H1 (cell line): ENCODE data around the gene S100P. TPM values are rescaled to one million over a fixed set of nuclear protein-coding genes. Genes with fewer than 3 reads are reported as not detected.

Source experiments
- CTCF ChIA-PET: fragments of 300-600 bp; sonication (Branson Sonifier 250); formaldehyde crosslinking; loops from one replicate; lab custom pipeline; 2021; ENCODE audit not compliant: partially characterized antibody; lab: Charles Lee
- POLR2A ChIA-PET: fragments of 300-600 bp; sonication (Branson Sonifier 250); formaldehyde crosslinking; loops from one replicate; lab custom pipeline; 2021; ENCODE audit warnings: inconsistent platforms; ENCODE audit not compliant: partially characterized antibody; lab: Charles Lee
- DNase-seq, 2 experiments: peaks; one replicate each; pipeline versions ENCODE4 v3.0.0 to v3.0.0-alpha.2; 2010 to 2022; ENCODE audit warnings: low spot score in 2 of 2, low read depth in 1 of 2, mixed read lengths in 1 of 2
- FAIRE-seq: peaks from 2 replicates; lab custom pipeline; 2011; peaks lifted over from hg19 to GRCh38; lab: Jason Lieb, UNC
- H2AFZ ChIP-seq: 2 replicates; pipeline ENCODE4 v1.8.1; 2012; ENCODE audit warnings: low read length, inconsistent platforms
- H2AK5ac ChIP-seq: 2 replicates; pipeline ENCODE4 v1.6.1; 2013; ENCODE audit warnings: low read depth, low read length
- H2BK120ac ChIP-seq: replicated peaks from 2 replicates; pipeline ENCODE3; 2013; ENCODE audit warnings: low read depth, low read length, inconsistent platforms
- H2BK12ac ChIP-seq: 2 replicates; pipeline ENCODE4 v1.6.1; 2013; ENCODE audit warnings: low read depth, low read length
- H2BK15ac ChIP-seq: 2 replicates; pipeline ENCODE4 v1.6.1; 2013; ENCODE audit warnings: low read length
- H2BK20ac ChIP-seq: 2 replicates; pipeline ENCODE4 v1.6.1; 2013; ENCODE audit warnings: low read length
- H2BK5ac ChIP-seq: 2 replicates; pipeline ENCODE4 v1.6.1; 2013; ENCODE audit warnings: low read depth, low read length
- H3K14ac ChIP-seq: 2 replicates; pipeline ENCODE4 v1.6.1; 2013; ENCODE audit warnings: inconsistent platforms; ENCODE audit not compliant: insufficient read length
- H3K18ac ChIP-seq: 2 replicates; pipeline ENCODE4 v1.6.1; 2013; ENCODE audit warnings: low read length; ENCODE audit errors: extremely low read depth
- H3K23ac ChIP-seq: 2 replicates; pipeline ENCODE4 v1.6.1; 2013; ENCODE audit warnings: inconsistent platforms; ENCODE audit not compliant: insufficient read length
- H3K23me2 ChIP-seq: 2 replicates; pipeline ENCODE4 v1.6.1; 2013; ENCODE audit warnings: low read depth, low read length
- H3K27ac ChIP-seq: 2 replicates; pipeline ENCODE4 v1.6.1; 2011; ENCODE audit warnings: low read depth, low read length, inconsistent platforms
- H3K27me3 ChIP-seq, 4 experiments: replicated peaks in 1 of 4; 1 replicate in 1 of 4; 2 replicates in 3 of 4; pipeline versions ENCODE4 v1.6.1 to v1.8.1; 2011 to 2013; ENCODE audit warnings: low read length in 3 of 4, mild to moderate bottlenecking in 3 of 4, inconsistent platforms in 2 of 4, mixed read lengths in 2 of 4, moderate library complexity in 1 of 4; ENCODE audit not compliant: control insufficient read depth in 3 of 4, insufficient read depth in 3 of 4; ENCODE audit errors: extremely low read depth in 1 of 4
- H3K36me3 ChIP-seq, 4 experiments: 2 replicates each; pipeline versions ENCODE4 v1.6.1 to v1.8.1; 2011 to 2013; ENCODE audit warnings: mild to moderate bottlenecking in 4 of 4, low read length in 3 of 4, moderate library complexity in 2 of 4, control low read depth in 1 of 4, inconsistent platforms in 1 of 4; ENCODE audit not compliant: insufficient read depth in 4 of 4, control insufficient read depth in 2 of 4
- H3K4ac ChIP-seq: replicated peaks from 2 replicates; pipeline ENCODE3; 2013; ENCODE audit warnings: low read length, low read depth, mixed read lengths, inconsistent platforms; ENCODE audit not compliant: insufficient read length
- H3K4me1 ChIP-seq, 4 experiments: replicated peaks in 1 of 4; 1 replicate in 1 of 4; 2 replicates in 3 of 4; pipeline versions ENCODE4 v1.6.1 to v1.8.1; 2011 to 2013; ENCODE audit warnings: low read length in 3 of 4, inconsistent platforms in 2 of 4, mixed read lengths in 1 of 4; ENCODE audit not compliant: insufficient read depth in 4 of 4, control insufficient read depth in 3 of 4
- H3K4me2 ChIP-seq, 2 experiments: 2 replicates each; pipeline versions ENCODE4 v1.6.1 to v1.8.1; 2011 to 2013; ENCODE audit warnings: low read depth in 2 of 2, low read length in 2 of 2, control low read depth in 1 of 2, inconsistent platforms in 1 of 2, mild to moderate bottlenecking in 1 of 2; ENCODE audit not compliant: insufficient read depth in 1 of 2
- H3K4me3 ChIP-seq, 4 experiments: fragments of 200-600, 300-600 bp in 1 of 4; sonication (generic), shearing (Covaris generic), sonication (Bioruptor Twin) in 1 of 4; 2 replicates each; pipeline versions ENCODE4 v1.5.1 to v1.8.1; 2011 to 2016; ENCODE audit warnings: low read length in 4 of 4, low read depth in 3 of 4, control low read depth in 2 of 4, inconsistent platforms in 2 of 4, mild to moderate bottlenecking in 2 of 4, mixed read lengths in 1 of 4, moderate library complexity in 1 of 4; ENCODE audit not compliant: insufficient read depth in 2 of 4; ENCODE audit errors: extremely low read depth in 1 of 4
- H3K56ac ChIP-seq: replicated peaks from 2 replicates; pipeline ENCODE3; 2013; ENCODE audit warnings: low read depth, mild to moderate bottlenecking, mixed read lengths, low read length, inconsistent platforms; ENCODE audit not compliant: insufficient read length
- H3K79me1 ChIP-seq: 2 replicates; pipeline ENCODE4 v1.6.1; 2013; ENCODE audit warnings: low read depth, low read length, control low read depth
- H3K79me2 ChIP-seq, 2 experiments: 2 replicates each; pipeline versions ENCODE4 v1.6.1 to v1.8.1; 2012 to 2013; ENCODE audit warnings: low read length in 2 of 2, mild to moderate bottlenecking in 2 of 2, inconsistent platforms in 1 of 2; ENCODE audit not compliant: insufficient read depth in 2 of 2, control insufficient read depth in 1 of 2
- H3K9ac ChIP-seq, 4 experiments: replicated peaks in 1 of 4; 1 replicate in 1 of 4; 2 replicates in 3 of 4; pipeline versions ENCODE4 v1.6.1 to v1.8.1; 2011 to 2013; ENCODE audit warnings: low read depth in 3 of 4, low read length in 3 of 4, control low read depth in 2 of 4, mild to moderate bottlenecking in 2 of 4, moderate library complexity in 2 of 4, inconsistent platforms in 1 of 4; ENCODE audit errors: extremely low read depth in 1 of 4
- H3K9me3 ChIP-seq, 2 experiments: 2 replicates each; pipeline versions ENCODE4 v1.6.1 to v1.8.1; 2012 to 2013; ENCODE audit warnings: mild to moderate bottlenecking in 2 of 2, moderate library complexity in 2 of 2, control low read depth in 1 of 2, inconsistent platforms in 1 of 2, low read depth in 1 of 2, low read length in 1 of 2, mixed read lengths in 1 of 2; ENCODE audit not compliant: insufficient read depth in 2 of 2
- H4K20me1 ChIP-seq, 2 experiments: replicated peaks in 1 of 2; 2 replicates each; pipeline versions ENCODE3 to v1.8.1; 2011 to 2013; ENCODE audit warnings: inconsistent platforms in 2 of 2, low read length in 2 of 2, mild to moderate bottlenecking in 1 of 2; ENCODE audit not compliant: insufficient read depth in 2 of 2, control insufficient read depth in 1 of 2
- H4K5ac ChIP-seq: 2 replicates; pipeline ENCODE4 v1.6.1; 2013; ENCODE audit warnings: low read length, low read depth, mixed read lengths, inconsistent platforms; ENCODE audit not compliant: insufficient read length
- H4K8ac ChIP-seq: 2 replicates; pipeline ENCODE4 v1.8.0; 2013; ENCODE audit warnings: mild to moderate bottlenecking, moderate library complexity, low read length, inconsistent platforms; ENCODE audit not compliant: insufficient read depth; ENCODE audit errors: extremely low read depth
- H4K91ac ChIP-seq: replicated peaks from 2 replicates; pipeline ENCODE3; 2013; ENCODE audit warnings: low read length, mixed read lengths, inconsistent platforms; ENCODE audit not compliant: insufficient read length
- BACH1 ChIP-seq: IDR thresholded peaks from 2 replicates; pipeline ENCODE4 v1.6.1; 2012; ENCODE audit warnings: low read length, improper control_type of control experiment
- CBX5 ChIP-seq: fragments of 300-800, 300-1000 bp; sonication (generic); IDR thresholded peaks from 2 replicates; pipeline ENCODE4 v1.7.1; 2016; ENCODE audit warnings: antibody characterized with exemption, low read length, low read depth
- POLR2A ChIP-seq, 2 experiments: IDR thresholded peaks; 1 replicate in 1 of 2; 2 replicates in 1 of 2; pipeline ENCODE4 v1.6.1; 2011; ENCODE audit warnings: low read depth in 2 of 2, low read length in 2 of 2, mild to moderate bottlenecking in 2 of 2; ENCODE audit errors: control extremely low read depth in 1 of 2
- POU5F1 ChIP-seq: IDR thresholded peaks from 2 replicates; pipeline ENCODE4 v1.6.1; 2011; ENCODE audit warnings: low read depth, mild to moderate bottlenecking, low read length, moderate library complexity
- RXRA ChIP-seq: IDR thresholded peaks from 2 replicates; pipeline ENCODE4 v1.6.1; 2011; ENCODE audit warnings: low read depth, mild to moderate bottlenecking, low read length, moderate library complexity; ENCODE audit not compliant: insufficient read depth
- TBP ChIP-seq: IDR thresholded peaks from 2 replicates; pipeline ENCODE4 v1.6.1; 2011; ENCODE audit warnings: low read depth, low read length, improper control_type of control experiment
- TCF12 ChIP-seq: IDR thresholded peaks from 2 replicates; pipeline ENCODE4 v1.6.1; 2011; ENCODE audit warnings: low read depth, mild to moderate bottlenecking, low read length
- WGBS, 2 experiments: shearing (Covaris generic) in 1 of 2; methylation state at CpG; one replicate each; pipeline versions ENCODE4 v1.1.6 to v1.1.7; 2013 to 2015; ENCODE audit warnings: low lambda C conversion rate in 2 of 2, mixed read lengths in 2 of 2, inconsistent platforms in 1 of 2, low coverage in 1 of 2, missing lambda C conversion rate in 1 of 2; ENCODE audit not compliant: insufficient replicate concordance in 2 of 2, insufficient coverage in 1 of 2, insufficient read length in 1 of 2; ENCODE audit errors: extremely low coverage in 1 of 2, missing lambda C conversion rate in 1 of 2; 5-methylcytosine and 5-hydroxymethylcytosine counted together
- polyA plus RNA-seq, 7 experiments: library from polyadenylated mRNA; depleted of rRNA in 3 of 7; stranded (reverse) in 5 of 7; unstranded in 2 of 7; fragments of >200 nt in 5 of 7; fragments of 200-250 nt in 2 of 7; gene quantifications; 1 replicate in 5 of 7; 2 replicates in 1 of 7; 4 replicates in 1 of 7; pipeline versions ENCODE4 v1.2.1 to v1.2.3, GENCODE V29; 2011 to 2013; ENCODE audit warnings: missing spikeins in 2 of 7, mixed read lengths in 2 of 7
- total RNA-seq: library from RNA; stranded (reverse); fragmentation: NEBNext Ultra II Directional; extraction: Animal tissue kit (Norgen Biotek cat#: 25700); gene quantifications from 2 replicates; pipeline ENCODE4 v1.2.1, GENCODE V29; 2021
- TF ChIP-seq, protein P1 (sequence below): IDR thresholded peaks from 2 replicates; pipeline ENCODE4 v1.6.1; 2012; ENCODE audit warnings: inconsistent platforms

Gene S100P
- total and polyA plus RNA-seq, 2 of the 8 experiments (the other 6 are each of a cell fraction or from before 2014, with no cell fraction given): not detected

DNA sequence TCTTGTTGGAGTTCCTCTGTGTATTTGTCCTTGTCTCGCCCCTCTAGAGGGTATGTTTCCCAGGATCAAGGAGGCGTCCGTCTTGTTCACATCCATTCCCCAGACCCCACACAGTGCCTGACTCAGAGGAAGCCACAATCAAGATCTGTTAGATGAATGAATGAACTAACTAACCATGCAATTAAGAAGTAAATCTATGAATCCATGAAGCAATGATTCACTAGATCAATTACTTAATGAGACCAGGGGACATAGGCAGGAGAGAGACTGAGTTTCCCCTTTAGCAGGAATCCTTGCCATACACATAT, 34.2 kb downstream of the S100P start:
- no peak overlapping the region for H3K23ac ChIP-seq
- H3K4me1 ChIP-seq: peaks cover 0 to 13% (median 6%) of the 10 kb centered on the region in 4 experiments; a peak in 5 of 7 replicates
- H3K56ac ChIP-seq: no peak overlapping the region
- 0 out of 2 replicates have a peak overlapping the region, but pooled peaks have one; percentile 72 for H2BK15ac ChIP-seq
- H2BK120ac ChIP-seq: no peak overlapping the region
- H4K5ac ChIP-seq: peak overlapping the region; percentile 47
- H2AK5ac ChIP-seq: peak overlapping the region; percentile 39; the same call in 1 of the 2 replicates
- peak overlapping the region; percentile 26 for H3K18ac ChIP-seq
- H3K27ac ChIP-seq: no peak overlapping the region
- H3K4me2 ChIP-seq: no peak overlapping the region; a peak in 1 of 4 replicates
- H4K8ac ChIP-seq: no peak overlapping the region
- ChIA-PET POLR2A (interaction anchor here (1.7 kb wide), 1 partner anchor 22 kb away, joined by 4 read pairs; no protein-coding TSS in a partner anchor), CTCF (interaction anchor here (0.6 to 3.9 kb wide), 3 partner anchors 8 to 146 kb away, joined by 3 to 20 read pairs (median 9); no protein-coding TSS in a partner anchor)
- H2BK5ac ChIP-seq: no peak overlapping the region
- peak overlapping the region; percentile 53; the same call in 1 of the 2 replicates for H2BK12ac ChIP-seq
- H3K4me3 ChIP-seq: no peak overlapping the region
- WGBS, 2 experiments: 88% methylated on average over 3 of the region's 3 CpGs; no CpG with 5 or more reads in 1 of the 2 experiments
- H3K14ac ChIP-seq: no peak overlapping the region
- no peak overlapping the region for H2AFZ ChIP-seq
- no peaks in the 10 kb centered on the region for H3K79me2 ChIP-seq
- H3K9ac ChIP-seq: no peak overlapping the region; a peak in 1 of 7 replicates
- peak overlapping the region; percentile 52 for H4K91ac ChIP-seq
- no peak for DNase-seq
- FAIRE-seq: no peak
- peaks cover 0 to 6% of the 10 kb centered on the region in 2 experiments for H4K20me1 ChIP-seq
- peaks cover 9% of the 10 kb centered on the region for H3K23me2 ChIP-seq
- H2BK20ac ChIP-seq: no peak overlapping the region; the same call in 1 of the 2 replicates
- no peaks in the 10 kb centered on the region; a peak in 1 of 8 replicates for H3K36me3 ChIP-seq
- H3K9me3 ChIP-seq: no peaks in the 10 kb centered on the region
- no peaks in the 10 kb centered on the region for H3K79me1 ChIP-seq
- H3K4ac ChIP-seq: no peak overlapping the region
- no peak for TF ChIP-seq POLR2A (IDR thresholded peaks at IDR 0.05; ENCODE audit: control extremely low read depth in 1 of 2, low read depth in 2 of 2, low read length in 2 of 2)
- TF ChIP-seq POU5F1: no peak
- no peak for TF ChIP-seq CBX5
- TF ChIP-seq, protein P1, sequence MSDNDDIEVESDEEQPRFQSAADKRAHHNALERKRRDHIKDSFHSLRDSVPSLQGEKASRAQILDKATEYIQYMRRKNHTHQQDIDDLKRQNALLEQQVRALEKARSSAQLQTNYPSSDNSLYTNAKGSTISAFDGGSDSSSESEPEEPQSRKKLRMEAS: no peak
- TF ChIP-seq TCF12: no peak
- no peak for TF ChIP-seq TBP
- no peak for TF ChIP-seq BACH1
- no peak for TF ChIP-seq RXRA
- TF ChIP-seq, all 59 proteins: peak for 0
- H3K27me3 ChIP-seq: no peaks in the 10 kb centered on the region
